ENCODE results near the gene MDFIC. TPM values are rescaled to one million over a fixed set of nuclear protein-coding genes. Genes with fewer than 3 reads are reported as not detected.

The MDFIC gene
- polyA plus RNA-seq, 1 of the 3 experiments (the other 2 are of a cell fraction), result 2.8 TPM

GRCh38 chr7:114962441-114962840, 40.5 kb downstream of the MDFIC start:
- TF ChIP-seq SMC3 (IDR thresholded peaks at IDR 0.05; ENCODE audit: low read depth, low read length) (no peak), FOSL2 (IDR thresholded peaks at IDR 0.05; ENCODE audit: borderline replicate concordance, low read depth) (no peak), RXRA (IDR thresholded peaks at IDR 0.05; ENCODE audit: borderline replicate concordance, low read depth) (no peak)
- DNase-seq, result no peak
- H3K36me3 ChIP-seq (replicated peaks in 1 of 2; ENCODE audit: control insufficient read depth in 1 of 2, insufficient read depth in 2 of 2, low read length in 1 of 2), result no peaks in the 10 kb centered on the region
- H3K9me3 ChIP-seq, result no peaks in the 10 kb centered on the region
- no peaks in the 10 kb centered on the region for H3K79me2 ChIP-seq (ENCODE audit: insufficient read depth)
- ChIA-PET POLR2A (no interaction called here), CTCF (no interaction called here)
- no peak overlapping the region for H3K27ac ChIP-seq (ENCODE audit: low read depth in 2 of 2, low read length in 1 of 2)
- H3K9ac ChIP-seq, result no peak overlapping the region
- 6% methylated on average over 3 of the region's 3 CpGs for WGBS (ENCODE audit: low lambda C conversion rate)
- no peaks in the 10 kb centered on the region for H3K4me1 ChIP-seq (ENCODE audit: control insufficient read depth in 1 of 2, insufficient read depth in 2 of 2, low read depth in 1 of 2, low read length in 1 of 2)
- no peaks in the 10 kb centered on the region for H3F3A ChIP-seq (replicated peaks; ENCODE audit: insufficient read depth)
- peaks cover 5% of the 10 kb centered on the region; the same call in 1 of the 2 replicates for H3K27me3 ChIP-seq (ENCODE audit: insufficient read depth)
- no peak overlapping the region for H3K4me2 ChIP-seq
- no peak overlapping the region for H2AFZ ChIP-seq (ENCODE audit: low read depth)
- H3K9me2 ChIP-seq, result no peaks in the 10 kb centered on the region
- no peak overlapping the region for H3K4me3 ChIP-seq (ENCODE audit: low read depth in 2 of 2, low read length in 1 of 2)
- no peaks in the 10 kb centered on the region for H4K20me1 ChIP-seq (ENCODE audit: insufficient read depth)

- ChIA-PET POLR2A (no interaction called here), CTCF (no interaction called here)
- Histone ChIP-seq H3K4me1 (ENCODE audit: control insufficient read depth in 1 of 2, insufficient read depth in 2 of 2, low read depth in 1 of 2, low read length in 1 of 2) (no peaks in the 10 kb centered on the region), H3K4me2 (no peak overlapping the region), H2AFZ (ENCODE audit: low read depth) (no peak overlapping the region), H3K79me2 (ENCODE audit: insufficient read depth) (no peaks in the 10 kb centered on the region), H3K9me2 (no peaks in the 10 kb centered on the region), H3K27ac (ENCODE audit: low read depth in 2 of 2, low read length in 1 of 2) (no peak overlapping the region), H4K20me1 (ENCODE audit: insufficient read depth) (no peaks in the 10 kb centered on the region), H3F3A (replicated peaks; ENCODE audit: insufficient read depth) (no peaks in the 10 kb centered on the region), H3K27me3 (ENCODE audit: insufficient read depth) (peaks cover 5% of the 10 kb centered on the region; the same call in 1 of the 2 replicates), H3K4me3 (ENCODE audit: low read depth in 2 of 2, low read length in 1 of 2) (no peak overlapping the region), H3K9me3 (no peaks in the 10 kb centered on the region), H3K9ac (no peak overlapping the region), H3K36me3 (replicated peaks in 1 of 2; ENCODE audit: control insufficient read depth in 1 of 2, insufficient read depth in 2 of 2, low read length in 1 of 2) (no peaks in the 10 kb centered on the region)
- WGBS (ENCODE audit: low lambda C conversion rate), result 10% methylated on average over 2 of the region's 2 CpGs
- TF ChIP-seq GATA2 (CRISPR knock-in tag; IDR thresholded peaks at IDR 0.05) (no peak), MAX (IDR thresholded peaks at IDR 0.05; ENCODE audit: low read depth) (no peak), SMC3 (IDR thresholded peaks at IDR 0.05; ENCODE audit: low read depth, low read length) (no peak), RXRA (IDR thresholded peaks at IDR 0.05; ENCODE audit: borderline replicate concordance, low read depth) (no peak), CHD2 (IDR thresholded peaks at IDR 0.05; ENCODE audit: low read length, partially characterized antibody) (no peak), TAF1 (IDR thresholded peaks at IDR 0.05; ENCODE audit: borderline replicate concordance, low read depth, low read length) (no peak)
- no peak for DNase-seq
Observed at GRCh38 chr7:114966156-114966555, 44.3 kb downstream of the MDFIC start.

GRCh38 chr7:114969096-114969495, 47.2 kb downstream of the MDFIC start:
- H3K79me2 ChIP-seq (ENCODE audit: insufficient read depth), result no peaks in the 10 kb centered on the region
- 10% methylated on average over 4 of the region's 4 CpGs for WGBS (ENCODE audit: low lambda C conversion rate)
- TF ChIP-seq FOSL2 (IDR thresholded peaks at IDR 0.05; ENCODE audit: borderline replicate concordance, low read depth) (no peak), MXI1 (IDR thresholded peaks at IDR 0.05; ENCODE audit: low read depth, low read length) (no peak), ZBTB33 (IDR thresholded peaks at IDR 0.05; ENCODE audit: borderline replicate concordance, low read depth) (no peak), POLR2AphosphoS5 (IDR thresholded peaks at IDR 0.05; ENCODE audit: low read depth, low read length) (no peak), YY1 (IDR thresholded peaks at IDR 0.05; ENCODE audit: low read depth) (no peak), TEAD4 (IDR thresholded peaks at IDR 0.05; ENCODE audit: borderline replicate concordance, insufficient read depth) (no peak), USF2 (IDR thresholded peaks at IDR 0.05; ENCODE audit: borderline replicate concordance, low read depth, low read length) (no peak), USF1 (IDR thresholded peaks at IDR 0.05; ENCODE audit: borderline replicate concordance, low read depth) (no peak), GATA2 (CRISPR knock-in tag; IDR thresholded peaks at IDR 0.05) (no peak), CTCF (IDR thresholded peaks at IDR 0.05) (no peak), SIN3A (IDR thresholded peaks at IDR 0.05; ENCODE audit: borderline replicate concordance, low read depth, low read length) (no peak)

More at GRCh38 chr7:114969096-114969495, 47.2 kb downstream of the MDFIC start:
- Histone ChIP-seq H3K4me1 (ENCODE audit: control insufficient read depth in 1 of 2, insufficient read depth in 2 of 2, low read depth in 1 of 2, low read length in 1 of 2) (no peaks in the 10 kb centered on the region; a peak in 1 of 4 replicates), H3F3A (replicated peaks; ENCODE audit: insufficient read depth) (no peaks in the 10 kb centered on the region), H3K4me2 (no peak overlapping the region), H3K9me3 (no peaks in the 10 kb centered on the region), H3K27me3 (ENCODE audit: insufficient read depth) (no peaks in the 10 kb centered on the region; the same call in 1 of the 2 replicates), H3K9ac (no peak overlapping the region), H4K20me1 (ENCODE audit: insufficient read depth) (no peaks in the 10 kb centered on the region), H2AFZ (ENCODE audit: low read depth) (no peak overlapping the region), H3K36me3 (replicated peaks in 1 of 2; ENCODE audit: control insufficient read depth in 1 of 2, insufficient read depth in 2 of 2, low read length in 1 of 2) (no peaks in the 10 kb centered on the region), H3K27ac (ENCODE audit: low read depth in 2 of 2, low read length in 1 of 2) (no peak overlapping the region), H3K9me2 (no peaks in the 10 kb centered on the region), H3K4me3 (ENCODE audit: low read depth in 2 of 2, low read length in 1 of 2) (no peak overlapping the region)
- POLR2A ChIA-PET, result no interaction called here
- CTCF ChIA-PET, result no interaction called here
- no peak for DNase-seq
